Heart right ventricle (tissue), 16 donors: ENCODE results near the gene CD200. TPM values are rescaled to one million over a fixed set of nuclear protein-coding genes. Genes with fewer than 3 reads are reported as not detected.

ENCODE experiments used
- ATAC-seq, 8 donors: fragments of 200-7000 bp; cut with Tn5 transposase; one replicate each; pipeline ENCODE4 v1.9.1; 2020; ENCODE audit warnings: mild to moderate bottlenecking in 8 of 8, moderate library complexity in 8 of 8, moderate number of reproducible peaks in 1 of 8
- DNase-seq, 2 donors: peaks; one replicate each; pipeline ENCODE4 v3.0.0-alpha.2; 2020
- H3K27ac ChIP-seq, 10 donors: fragments of 200-600 bp; sonication (generic) in 2 of 10; one replicate each; pipeline versions ENCODE4 v1.5.0 to v1.8.0; 2020 to 2022; ENCODE audit warnings: mild to moderate bottlenecking in 3 of 10
- H3K27me3 ChIP-seq, 7 donors: fragments of 200-600 bp; one replicate each; pipeline ENCODE4 v1.8.0; 2021 to 2022; ENCODE audit warnings: mild to moderate bottlenecking in 2 of 7
- H3K36me3 ChIP-seq, 9 donors: fragments of 200-600 bp; sonication (generic) in 1 of 9; one replicate each; pipeline versions ENCODE4 v1.5.0 to v1.8.0; 2020 to 2022; ENCODE audit warnings: mild to moderate bottlenecking in 2 of 9
- H3K4me1 ChIP-seq, 9 donors: fragments of 200-600 bp; sonication (generic) in 1 of 9; one replicate each; pipeline versions ENCODE4 v1.5.0 to v1.8.0; 2020 to 2022; ENCODE audit warnings: mild to moderate bottlenecking in 4 of 9
- H3K4me3 ChIP-seq, 10 donors: fragments of 200-600 bp; sonication (generic) in 2 of 10; one replicate each; pipeline versions ENCODE4 v1.5.0 to v1.8.0; 2020 to 2022; ENCODE audit warnings: mild to moderate bottlenecking in 7 of 10, moderate library complexity in 2 of 10
- H3K9me3 ChIP-seq, 11 donors: fragments of 200-600 bp in 10 of 11; sonication (generic) in 2 of 11; one replicate each; pipeline versions ENCODE4 v1.5.0 to v1.8.0; 2013 to 2022; ENCODE audit warnings: mild to moderate bottlenecking in 2 of 11, control low read depth in 1 of 11, moderate library complexity in 1 of 11
- CTCF ChIP-seq, 9 donors: fragments of 200-600 bp; sonication (generic) in 2 of 9; IDR thresholded peaks; one replicate each; pipeline versions ENCODE4 v1.5.0 to v1.8.0; 2021 to 2022; ENCODE audit warnings: antibody characterized with exemption in 9 of 9, mild to moderate bottlenecking in 5 of 9, moderate library complexity in 1 of 9
- WGBS, 2 donors: extraction: QIAGEN DNeasy Blood & Tissue Kit; methylation state at CpG; one replicate each; pipeline ENCODE4 v1.1.7; 2013; ENCODE audit warnings: inconsistent platforms in 1 of 2; 5-methylcytosine and 5-hydroxymethylcytosine counted together
- intact Hi-C, 10 donors: fragments of 100-400 bp; cut with DNase I; formaldehyde crosslinking; loops; one replicate each; pipeline versions ENCODE4 v1.11.1 to v1.14.2; 2022
- polyA plus RNA-seq, 2 donors: library from polyadenylated mRNA; stranded (reverse); fragments of 200-250 nt; gene quantifications; one replicate each; pipeline ENCODE4 v1.2.3, GENCODE V29; 2013
- total RNA-seq, 10 donors: library from RNA; stranded (reverse); fragmentation: NEBNext Ultra II Directional in 3 of 10; extraction: Animal tissue kit (Norgen Biotek cat#: 25700) in 3 of 10; gene quantifications; one replicate each; pipeline versions ENCODE4 v1.2.1 to v1.2.4, GENCODE V29; 2021 to 2023
- donor health status: Arrhythmogenic right ventricular cardiomyopathy.
- donor health status: ischemic (EF 13 %, LVEDD 7.1; RV severe dilation, severe dysfunction).
- donor health status: healthy with polysubstance abuse.
- donor health status: DM: no; HTN: yes; CAD: no.
- donor health status: DM: no; HTN: no; CAD: no.
- donor health status: ischemic (EF 25% LVEDD 6.9; RV normal size, moderate dysfunction).
- donor health status: ischemic (EF 25% LVEDD 5.7; RV mildly dilated, moderate dysfunction).
- donor health status: healthy.
- donor health status: DM: yes; HTN: yes; CAD: no.
- donor health status: Ischemic cardiomyopathy.
- donor health status: ischemic (EF 35%, LVEDD 5.7; RV mildly dilated, moderate dysfunction).
- donor health status: nonischemic (EF 11% LVEDD 7.7; RV severe dilation, severe dysfunction).
- donor health status: DM: yes; HTN: yes; CAD: no.
- donor health status: PGD.
- donor health status: ischemic (EF 29% LVEDD 5.4; RV normal size, mild dysfunction).
- donor health status: nonischemic (EF 23%, LVEDD 6.1; RV moderate dilation, normal function).

The CD200 gene
- total and polyA plus RNA-seq, 12 donors: 0.44 to 3.3 (median 1.2) TPM

GRCh38 chr3:112338021-112338726, 5.2 kb downstream of the CD200 start:
- Histone ChIP-seq H3K36me3 (peaks cover 0 to 1% (median 0%) of the 10 kb centered on the region in 9 donors), H3K9me3 (peaks cover 0 to 4% (median 0%) of the 10 kb centered on the region in 11 donors), H3K27ac (peak overlapping the region in 1 of 10 donors; percentile 18), H3K4me3 (no peak overlapping the region), H3K27me3 (peaks cover 0 to 5% (median 1%) of the 10 kb centered on the region in 7 donors), H3K4me1 (peaks cover 0 to 12% (median under 1%) of the 10 kb centered on the region in 9 donors)
- intact Hi-C loops: loop anchor here in 2 of 10 donors (10.0 kb wide), 2 partner anchors 177 to 187 kb away; no protein-coding TSS in a partner anchor
- 83 to 85% methylated on average over 6 of the region's 6 CpGs for WGBS, 2 donors
- DNase-seq (no peak), ATAC-seq (no peak)
- no peak for TF ChIP-seq CTCF (IDR thresholded peaks at IDR 0.05)

- no peak for ATAC-seq
- no peak overlapping the region for H3K27ac ChIP-seq
- H3K4me3 ChIP-seq: no peak overlapping the region
- DNase-seq: no peak
- H3K27me3 ChIP-seq: peaks cover 0 to under 1% (median 0%) of the 10 kb centered on the region in 7 donors
- peaks cover 0 to 11% (median 0%) of the 10 kb centered on the region in 9 donors for H3K4me1 ChIP-seq
- no peak for TF ChIP-seq CTCF (IDR thresholded peaks at IDR 0.05)
- H3K9me3 ChIP-seq: peaks cover 0 to 9% (median 0%) of the 10 kb centered on the region in 11 donors
- WGBS, 2 donors: 62 to 82% methylated on average over 2 of the region's 2 CpGs
- intact Hi-C loops: loop anchor here in 2 of 10 donors (10.0 kb wide), 2 partner anchors 176 to 186 kb away; no protein-coding TSS in a partner anchor
- H3K36me3 ChIP-seq: peaks cover 0 to 3% (median 0%) of the 10 kb centered on the region in 9 donors
These were observed 5.7 kb downstream of the CD200 start for GRCh38 chr3:112338727-112339056.

DNA sequence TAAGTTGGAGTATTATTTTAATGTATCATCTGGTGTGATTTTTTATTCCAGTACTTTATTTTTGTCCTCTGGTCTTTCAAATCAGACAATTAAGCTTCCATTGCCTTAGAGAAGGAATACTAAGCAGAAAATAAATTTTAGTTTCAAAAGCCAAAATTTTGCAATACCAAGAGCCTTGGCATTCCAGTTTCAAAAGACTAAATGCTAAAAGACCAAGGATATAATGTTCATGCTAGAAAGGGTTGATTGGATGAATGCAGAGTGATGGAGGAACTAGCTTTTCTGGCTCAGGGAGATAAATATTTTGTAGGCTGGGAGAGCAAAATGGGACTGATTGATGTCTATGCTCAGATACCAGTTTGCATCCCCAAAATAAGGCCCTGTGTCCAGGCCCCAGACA, 6.2 kb downstream of the CD200 start:
- H3K36me3 ChIP-seq: peaks cover 0 to 3% (median 0%) of the 10 kb centered on the region in 9 donors
- H3K27ac ChIP-seq: peak overlapping the region in 2 of 10 donors; percentile 17 to 23
- H3K9me3 ChIP-seq: peaks cover 0 to 14% (median 0%) of the 10 kb centered on the region in 11 donors
- no peak for ATAC-seq
- no peak overlapping the region for H3K4me3 ChIP-seq
- no peaks in the 10 kb centered on the region for H3K27me3 ChIP-seq
- TF ChIP-seq CTCF (IDR thresholded peaks at IDR 0.05): no peak
- intact Hi-C loops: loop anchor here in 2 of 10 donors (10.0 kb wide), 2 partner anchors 176 to 186 kb away; no protein-coding TSS in a partner anchor
- DNase-seq: no peak
- peaks cover 0 to 11% (median 0%) of the 10 kb centered on the region in 9 donors for H3K4me1 ChIP-seq

DNA sequence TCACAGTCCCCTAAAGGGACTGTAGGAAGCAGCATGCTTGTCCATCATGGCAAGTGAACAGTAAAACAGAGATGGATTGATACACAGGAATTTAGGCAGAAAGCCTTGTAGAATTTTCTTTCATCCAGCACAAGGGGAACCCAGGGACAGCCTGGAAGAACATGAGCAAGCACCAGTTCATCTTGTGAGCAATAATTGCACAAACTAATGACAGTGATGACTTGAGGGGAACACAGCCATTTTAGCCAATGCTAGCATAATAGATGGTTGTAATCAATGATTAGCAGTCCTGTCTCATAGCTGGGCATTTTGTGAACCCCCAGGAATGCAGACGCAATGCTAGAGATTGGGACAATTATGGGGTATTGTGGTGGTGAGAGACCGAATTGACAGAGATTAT, 6.7 kb downstream of the CD200 start:
- 79 to 92% methylated on average over 2 of the region's 2 CpGs for WGBS, 2 donors
- H3K27ac ChIP-seq: peak overlapping the region in 2 of 10 donors; percentile 17 to 23
- intact Hi-C loops: loop anchor here in 2 of 10 donors (10.0 kb wide), 2 partner anchors 175 to 185 kb away; no protein-coding TSS in a partner anchor

More for the DNA sequence above, 6.7 kb downstream of the CD200 start:
- DNase-seq (no peak), ATAC-seq (no peak)
- Histone ChIP-seq H3K36me3 (peaks cover 0 to 8% (median 2%) of the 10 kb centered on the region in 9 donors), H3K4me1 (peaks cover 0 to 11% (median 0%) of the 10 kb centered on the region in 9 donors), H3K27me3 (no peaks in the 10 kb centered on the region), H3K9me3 (peaks cover 0 to 14% (median 0%) of the 10 kb centered on the region in 11 donors), H3K4me3 (no peak overlapping the region)
- TF ChIP-seq CTCF (IDR thresholded peaks at IDR 0.05): no peak
